ENCODE measurements around the gene LPIN3.

Gene LPIN3

DNA sequence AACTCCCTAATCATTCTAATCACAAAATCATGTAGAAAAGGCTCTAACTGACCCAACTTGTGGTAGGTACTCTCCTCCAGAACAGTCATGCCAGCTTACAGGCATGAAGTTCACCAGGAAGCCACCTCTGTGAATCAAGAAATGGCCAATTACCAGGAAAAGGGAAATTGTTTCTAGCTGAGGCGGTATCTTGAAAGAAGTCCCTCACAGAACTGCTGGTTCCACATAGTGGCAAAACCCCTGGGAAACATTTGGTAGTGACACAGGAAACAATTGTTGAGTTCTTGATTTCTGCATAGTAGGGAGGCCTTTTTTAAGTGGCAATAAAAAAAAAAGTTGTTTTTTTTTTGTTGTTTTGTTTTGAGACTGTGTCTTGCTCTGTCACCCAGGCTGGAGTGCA is 19.6 kb upstream of the LPIN3 start:
- DNase-seq, result no peak

DNA sequence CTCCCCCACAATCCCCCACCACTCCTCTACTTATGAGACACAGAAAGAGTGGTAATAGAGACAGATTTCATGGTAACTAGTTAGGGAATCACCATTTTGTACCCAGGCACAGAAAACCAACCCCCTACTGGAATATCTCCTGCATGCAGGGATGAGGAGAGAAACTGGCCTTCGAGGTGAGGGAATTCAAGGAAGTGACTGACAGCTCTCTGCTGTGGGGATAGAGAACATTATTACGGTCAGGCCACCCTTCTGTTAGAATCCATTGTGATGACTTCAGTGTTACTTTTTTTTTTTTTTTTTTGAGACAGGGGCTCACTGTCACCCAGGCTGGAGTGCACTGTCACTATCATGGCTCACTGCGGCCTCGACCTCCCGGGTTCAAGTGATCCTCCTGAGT is 13.4 kb upstream of the LPIN3 start:
- DNase-seq, result no peak

DNA sequence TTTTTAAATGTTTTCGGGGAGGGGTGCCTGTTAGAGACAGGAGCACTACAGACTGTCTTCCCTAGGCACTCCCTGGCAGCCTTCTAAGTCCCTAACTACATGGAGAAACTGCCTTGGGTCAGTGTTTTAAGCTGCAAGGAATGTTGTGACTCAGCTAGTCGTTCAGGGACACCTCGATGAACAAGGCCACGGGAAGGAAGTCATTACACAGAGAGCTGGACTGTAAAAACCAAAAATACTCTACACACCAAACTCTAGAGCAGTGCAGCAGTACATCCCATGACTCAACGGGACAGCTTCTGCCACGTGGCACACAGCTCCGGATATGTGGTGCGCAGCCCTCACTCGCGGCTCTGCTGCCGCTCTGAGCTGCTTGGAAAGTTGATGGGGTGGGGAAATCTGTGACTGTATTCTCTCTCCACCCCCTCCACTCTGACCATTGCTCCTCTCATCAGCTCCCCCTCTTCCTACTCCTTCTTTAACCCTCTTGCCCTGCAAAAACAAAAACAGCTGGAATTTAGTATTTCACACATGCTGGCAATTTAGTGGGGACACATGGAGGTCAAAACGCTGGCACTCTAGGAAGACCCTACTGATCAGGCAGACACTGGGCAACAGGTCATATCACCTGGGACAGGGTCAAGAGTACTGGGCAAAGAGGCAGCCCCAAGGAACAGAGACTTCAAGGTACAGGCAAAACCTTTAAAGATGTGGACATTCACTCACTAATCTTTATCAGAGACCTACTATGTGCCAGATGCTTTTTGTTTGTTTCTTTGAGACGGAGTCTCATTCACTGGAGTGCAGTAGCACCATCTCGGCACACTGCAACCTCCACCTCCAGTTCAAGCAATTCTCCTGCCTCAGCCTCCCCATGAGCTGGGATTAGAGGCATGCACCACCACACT is 10.9 kb upstream of the LPIN3 start:
- DNase-seq, result peak; percentile 45

DNA sequence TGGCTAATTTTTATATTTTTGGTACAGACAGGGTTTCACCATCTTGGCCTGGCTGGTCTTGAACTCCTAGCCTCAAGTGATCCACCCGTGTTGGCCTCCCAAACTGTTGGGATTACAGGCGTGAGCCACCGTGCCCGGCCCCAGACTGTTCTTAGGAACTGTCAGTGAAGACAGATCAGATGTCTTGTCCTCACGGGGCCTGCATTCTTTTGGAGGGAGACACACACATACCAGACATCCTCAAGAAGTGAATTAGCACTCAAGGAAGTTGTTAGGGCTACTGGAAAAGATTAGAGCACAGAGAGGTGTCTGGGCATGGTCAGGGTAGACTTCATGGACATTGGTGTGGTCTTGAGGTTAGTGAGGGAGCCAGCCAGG is 10.3 kb upstream of the LPIN3 start:
- DNase-seq, result no peak

DNA sequence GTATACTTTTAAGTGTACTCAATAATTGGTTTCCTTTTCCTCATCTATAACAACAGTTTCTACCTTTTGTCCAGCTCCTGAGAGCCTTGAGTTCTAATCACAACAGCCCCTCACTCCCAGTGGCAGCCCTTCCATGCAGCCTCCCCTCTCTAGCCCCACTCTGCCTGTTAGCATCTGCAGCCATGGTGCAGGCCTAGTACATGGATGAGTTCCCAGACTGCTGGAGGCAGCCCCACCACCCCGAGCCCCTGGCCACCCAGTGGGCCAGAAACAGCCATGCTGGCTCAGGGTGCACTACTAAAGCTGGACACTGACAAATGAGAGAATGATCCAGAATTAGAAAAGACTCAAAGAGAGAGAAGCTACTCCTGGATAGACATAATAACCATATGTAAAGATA is 9.7 kb upstream of the LPIN3 start:
- DNase-seq, result no peak

DNA sequence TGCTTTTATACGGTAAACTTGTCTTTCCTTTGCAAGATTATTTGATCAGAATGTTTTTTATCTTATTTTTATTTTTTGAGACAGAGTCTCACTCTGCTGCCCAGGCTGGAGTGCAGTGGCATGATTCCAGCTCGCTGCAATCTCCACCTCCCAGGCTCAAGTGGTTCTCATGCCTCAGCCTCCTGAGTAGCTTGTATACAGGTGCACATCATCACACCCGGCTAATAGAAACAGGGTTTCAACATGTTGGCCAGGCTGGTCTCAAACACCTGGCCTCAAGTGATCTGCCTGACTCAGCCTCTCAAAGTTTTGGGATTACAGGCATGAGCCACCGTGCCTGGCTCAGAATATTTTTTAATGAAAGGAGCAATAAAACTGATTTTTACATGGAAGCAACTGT is 8.9 kb upstream of the LPIN3 start:
- no peak for DNase-seq

DNA sequence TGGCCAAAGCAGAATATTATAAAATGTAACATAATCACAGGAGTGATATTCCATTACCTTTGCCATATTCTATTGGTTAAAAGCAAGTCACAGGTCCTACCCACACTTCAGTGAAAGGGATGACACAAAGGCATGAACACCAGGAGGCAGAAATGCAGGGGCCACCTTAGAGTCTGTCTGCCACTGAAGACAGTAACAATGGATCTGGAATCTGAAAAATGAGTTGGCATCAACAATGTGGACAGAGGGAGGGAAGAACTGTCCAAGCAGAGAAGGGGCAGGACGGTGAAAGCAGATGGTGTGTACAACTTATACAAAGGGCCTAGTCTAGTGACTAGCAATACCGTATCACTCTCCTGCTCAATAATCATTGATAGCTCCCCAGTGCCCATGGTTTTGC is 6.6 kb upstream of the LPIN3 start:
- DNase-seq, result no peak

DNA sequence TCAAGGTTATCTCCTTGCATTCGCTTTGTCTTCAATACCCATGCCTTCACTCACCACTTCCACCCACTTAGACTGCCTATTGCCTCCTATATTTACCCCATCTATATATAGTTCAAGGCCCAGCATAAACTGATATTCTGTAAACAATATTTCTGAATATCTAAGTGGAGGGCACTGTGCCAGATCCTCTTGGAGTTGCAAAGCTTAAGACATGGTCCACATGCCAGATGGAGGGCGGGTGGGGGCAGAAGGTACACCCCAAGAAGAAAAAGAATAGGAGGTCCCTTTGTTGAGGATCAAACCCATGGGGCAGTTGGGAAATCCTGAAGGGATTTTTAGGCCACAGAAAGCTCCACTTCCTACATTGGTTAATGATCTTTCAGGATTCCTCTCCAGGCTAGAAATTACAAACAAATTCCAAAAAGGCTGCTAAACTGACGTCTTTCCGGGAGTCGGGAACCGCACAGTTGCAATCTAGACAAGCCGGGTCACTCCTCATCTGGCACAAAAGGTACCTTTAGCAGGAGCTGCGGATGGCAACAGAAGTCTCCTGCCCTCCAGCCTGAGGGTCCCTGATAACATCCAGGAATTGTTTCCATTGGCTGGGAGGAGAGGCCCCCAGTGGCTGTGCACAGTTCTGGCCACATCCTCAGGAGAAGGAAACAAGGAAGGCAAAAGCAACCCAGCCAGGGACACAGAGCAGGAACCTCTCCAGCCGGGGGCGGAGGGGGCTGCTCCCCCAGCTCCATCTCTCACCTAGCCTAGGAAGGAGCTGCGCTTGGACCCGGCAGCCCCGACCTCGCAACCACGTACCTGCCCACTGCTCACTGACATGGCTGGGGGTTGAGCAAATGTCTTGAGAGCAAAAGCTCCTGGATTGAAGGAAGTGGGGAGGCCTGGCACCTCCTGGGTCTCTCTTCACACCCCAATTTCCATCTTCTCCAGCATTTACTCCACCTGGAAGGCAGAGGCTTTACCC is 5.9 kb upstream of the LPIN3 start:
- no peak for DNase-seq

DNA sequence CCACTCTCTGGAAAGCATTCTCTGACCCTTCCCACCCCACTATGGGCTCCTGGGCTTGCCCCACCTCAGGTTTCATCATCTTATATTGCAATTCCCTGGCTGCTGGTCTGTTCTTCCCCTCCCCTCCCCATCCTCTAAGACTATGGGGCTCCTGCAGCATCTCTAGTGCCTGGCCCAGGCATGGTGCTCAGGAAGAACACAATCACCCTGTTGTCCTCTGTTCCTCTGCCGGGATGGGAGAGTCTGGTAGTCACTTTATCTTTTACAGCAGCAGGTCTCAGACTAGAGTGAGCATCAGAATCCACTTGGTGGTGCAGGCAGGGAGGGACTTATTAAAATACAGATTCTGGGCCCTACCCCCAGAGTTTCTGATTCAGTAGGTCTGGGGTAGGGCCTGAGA is 5.0 kb upstream of the LPIN3 start:
- no peak for DNase-seq

DNA sequence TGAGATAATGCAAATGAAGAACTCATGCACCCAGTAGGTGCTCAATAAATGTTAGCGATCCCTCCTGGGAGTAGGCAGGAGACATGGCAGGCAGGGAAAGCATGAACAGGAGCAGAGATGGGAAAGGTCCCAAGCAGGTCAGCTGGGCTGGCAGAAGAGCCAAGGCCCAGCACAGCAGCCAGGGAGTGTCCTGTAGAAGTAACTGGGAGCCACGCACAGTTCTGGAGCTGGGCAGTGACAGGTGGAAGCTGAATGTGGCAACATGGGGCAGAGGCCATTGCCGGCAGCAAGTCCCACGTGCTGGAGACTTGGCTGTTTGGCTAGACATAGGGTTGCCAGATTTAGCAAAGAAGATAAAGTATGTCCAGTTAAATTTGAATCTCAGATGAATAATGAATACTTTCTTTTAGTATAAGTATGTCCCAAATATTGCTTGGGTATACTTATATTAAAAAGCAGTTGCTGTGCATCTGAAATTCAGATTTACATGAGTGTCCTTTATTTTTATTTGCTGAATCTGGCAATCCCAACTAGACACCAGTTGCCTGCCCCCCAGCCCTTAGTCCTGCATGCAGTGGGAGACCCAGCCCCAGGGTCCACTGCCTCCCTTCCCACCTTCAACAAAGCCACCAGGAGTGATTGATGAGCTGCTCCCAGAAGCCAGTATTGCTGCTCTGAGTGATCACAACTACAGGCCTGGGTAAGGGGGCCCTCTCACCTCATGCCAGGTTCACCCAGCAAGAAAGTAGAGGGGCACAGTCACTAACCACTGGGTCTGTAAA is 3.7 kb upstream of the LPIN3 start:
- no peak for DNase-seq

DNA sequence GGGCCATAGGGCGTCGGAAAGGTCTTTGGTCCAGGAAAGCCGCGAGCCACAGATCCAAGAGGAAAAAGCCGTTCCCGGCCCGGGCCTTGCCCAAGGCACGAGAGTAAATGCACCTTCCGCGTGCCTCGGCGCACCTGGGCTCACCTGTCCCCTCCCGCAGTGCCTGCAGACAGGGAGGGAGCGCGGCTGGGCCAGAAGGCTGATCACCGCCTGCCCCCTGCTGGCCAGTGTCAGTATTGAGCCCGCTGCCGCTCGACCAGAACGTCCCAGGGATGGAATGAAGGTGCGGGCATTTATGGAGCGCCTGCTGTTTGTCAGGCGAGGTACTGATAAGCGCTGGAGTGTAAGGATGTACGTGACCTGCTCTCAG is 679 bp upstream of the LPIN3 start:
- peak; percentile 85 for DNase-seq

DNA sequence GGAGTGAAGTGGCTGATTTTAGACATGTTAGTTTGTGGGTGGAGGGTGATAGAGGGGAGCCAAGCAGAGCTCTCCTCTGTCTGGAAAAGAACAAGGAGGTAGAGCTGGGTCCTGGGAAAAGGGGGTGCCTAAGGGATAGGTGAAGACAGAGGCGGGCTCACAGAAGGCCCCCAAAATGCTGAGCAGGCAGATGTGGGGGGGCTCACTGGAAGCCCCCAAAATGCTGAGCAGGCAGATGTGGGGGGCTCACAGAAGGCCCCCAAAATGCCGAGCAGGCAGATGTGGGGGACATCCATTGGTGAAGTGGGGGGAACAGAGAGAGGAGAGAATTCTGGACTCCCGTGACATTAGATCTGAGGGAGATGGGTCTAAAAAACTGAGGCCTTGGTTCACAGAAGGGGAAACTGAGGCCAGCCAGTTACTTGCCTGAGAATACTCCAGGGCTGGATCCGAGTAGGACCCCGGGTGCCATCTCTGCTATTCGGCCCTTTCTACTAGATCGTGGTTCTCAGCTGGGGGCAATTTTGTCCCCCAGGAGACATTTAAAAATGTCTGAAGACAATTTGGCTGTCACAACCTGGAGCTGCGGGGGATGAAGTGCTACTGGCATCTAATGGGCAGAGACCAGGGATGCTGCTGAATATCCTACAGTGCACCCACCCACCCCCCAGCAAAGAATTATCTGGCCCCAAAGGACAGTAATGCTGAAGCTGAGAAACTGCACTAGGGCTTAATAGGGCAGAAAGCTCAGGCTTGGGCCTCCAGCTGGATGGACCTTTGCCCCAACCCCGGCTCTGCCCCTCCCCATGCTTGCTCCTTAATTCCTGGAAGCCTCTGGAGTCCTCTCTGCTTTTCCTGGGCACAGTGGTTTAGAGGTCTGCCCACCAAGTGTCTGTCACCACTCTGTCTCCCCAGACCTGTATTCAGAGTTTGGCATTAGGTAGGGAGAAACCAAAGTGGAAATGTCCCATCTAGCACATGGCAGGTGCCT is 2.1 kb downstream of the LPIN3 start:
- no peak for DNase-seq

DNA sequence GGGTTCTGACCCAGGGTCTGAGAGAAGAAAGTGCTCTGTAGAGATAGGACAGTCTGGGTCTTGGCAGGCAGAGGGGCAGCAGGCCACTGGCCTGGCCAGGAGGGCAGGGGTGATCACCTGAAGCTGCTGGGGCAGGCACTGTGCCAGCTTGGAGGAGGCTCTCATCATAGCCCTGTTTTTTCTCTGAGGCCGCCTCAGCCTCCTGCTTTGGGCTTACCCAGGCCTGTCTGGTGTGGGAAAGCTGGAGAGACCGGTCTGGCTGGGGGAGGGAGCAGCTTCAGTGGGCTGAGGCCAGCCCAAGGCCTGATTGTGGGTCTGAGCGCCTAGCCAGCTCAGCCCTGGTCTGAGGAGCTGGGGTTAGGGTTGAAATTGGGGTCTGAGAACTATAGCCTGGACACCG is 3.9 kb downstream of the LPIN3 start:
- DNase-seq, result no peak

DNA sequence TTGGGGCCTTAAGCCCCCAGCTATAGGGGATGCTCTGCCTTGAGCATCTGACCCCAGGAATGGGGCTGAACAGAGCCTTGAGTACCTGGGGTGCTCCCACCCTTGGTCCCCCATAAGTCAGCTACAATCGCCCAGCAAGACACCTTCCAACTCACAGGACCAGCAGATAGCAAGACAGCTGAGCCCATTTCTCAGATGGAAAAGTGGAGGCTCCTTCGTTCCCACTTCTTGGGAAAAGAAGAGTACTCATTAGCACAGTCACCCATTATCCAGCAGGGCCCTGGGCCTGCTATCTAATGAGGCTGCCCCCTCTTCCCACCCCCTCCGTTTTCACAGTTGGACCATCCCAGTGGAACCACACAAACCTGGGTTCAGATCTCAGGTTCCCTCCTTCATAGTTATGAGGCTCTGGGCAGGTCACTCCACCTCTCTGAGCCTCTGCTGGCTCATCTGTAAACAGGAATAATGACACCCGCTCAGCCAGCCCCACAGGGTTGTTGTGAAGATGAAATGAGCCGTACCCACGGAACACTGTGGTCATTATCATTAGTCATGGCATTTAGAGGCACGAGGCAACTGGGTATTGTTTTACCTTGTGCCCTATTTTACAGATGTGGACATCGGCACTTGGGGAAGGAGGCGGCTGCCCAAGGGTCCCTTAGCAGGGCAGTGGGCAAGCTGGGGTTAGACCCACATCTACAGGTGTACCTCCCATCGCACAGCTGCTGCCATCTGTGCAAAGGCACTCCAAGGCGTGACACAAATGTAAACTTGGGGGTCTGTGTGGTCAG is 4.5 kb downstream of the LPIN3 start:
- DNase-seq, result no peak

DNA sequence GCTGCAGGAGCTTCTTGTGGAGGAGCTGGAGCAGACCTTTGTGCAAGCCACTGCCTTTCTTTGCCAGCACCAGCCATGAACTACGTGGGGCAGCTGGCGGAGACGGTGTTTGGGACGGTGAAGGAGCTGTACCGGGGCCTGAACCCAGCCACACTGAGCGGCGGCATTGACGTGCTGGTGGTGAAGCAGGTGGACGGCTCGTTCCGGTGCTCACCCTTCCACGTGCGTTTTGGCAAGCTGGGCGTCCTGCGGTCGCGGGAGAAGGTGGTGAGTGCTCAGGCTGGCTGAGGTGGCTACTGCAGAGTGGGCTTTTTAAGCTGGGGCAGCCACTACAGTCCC is 5.1 kb downstream of the LPIN3 start:
- no peak for DNase-seq

DNA sequence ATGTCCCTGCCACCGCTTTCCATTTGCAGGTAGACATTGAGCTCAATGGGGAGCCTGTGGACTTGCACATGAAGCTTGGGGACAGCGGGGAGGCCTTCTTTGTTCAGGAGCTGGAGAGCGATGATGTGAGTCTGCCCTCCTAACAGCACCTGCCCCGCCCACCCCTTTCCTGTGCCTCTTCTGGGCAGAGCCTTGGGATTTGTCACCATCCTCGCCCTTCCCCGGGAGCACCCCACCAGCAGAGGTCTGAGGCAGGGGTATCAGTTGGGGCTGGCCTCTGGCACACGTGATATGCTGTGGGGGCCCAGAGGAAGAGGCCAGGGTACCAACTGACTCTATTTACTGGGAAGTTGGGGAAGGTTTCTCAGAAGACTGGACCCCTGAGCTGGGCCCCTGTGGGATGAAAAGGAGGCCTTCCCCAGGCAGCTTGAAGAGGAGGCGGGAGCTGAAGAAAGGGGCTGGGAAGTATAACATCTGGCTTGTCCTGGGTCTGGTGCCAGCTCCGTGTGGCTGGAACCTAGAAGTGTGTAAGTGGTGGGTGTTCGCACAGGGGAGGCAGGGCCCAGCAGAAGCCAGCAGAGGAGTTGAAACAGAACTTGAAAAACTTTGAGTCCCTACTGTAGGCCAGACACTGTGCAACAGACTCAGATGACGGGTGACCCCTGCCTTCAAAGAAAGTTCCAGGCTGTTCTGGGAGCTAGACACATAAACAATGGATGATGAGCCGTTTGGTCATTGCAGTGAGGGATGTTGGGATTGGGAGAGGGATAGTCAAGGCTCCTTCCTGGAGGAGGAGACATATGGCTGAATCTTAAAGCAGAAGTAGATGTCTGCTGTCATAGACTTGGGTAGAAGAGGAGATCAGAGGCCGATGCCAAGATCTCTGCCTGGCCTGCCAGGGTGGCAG is 7.2 kb downstream of the LPIN3 start:
- no peak for DNase-seq

DNA sequence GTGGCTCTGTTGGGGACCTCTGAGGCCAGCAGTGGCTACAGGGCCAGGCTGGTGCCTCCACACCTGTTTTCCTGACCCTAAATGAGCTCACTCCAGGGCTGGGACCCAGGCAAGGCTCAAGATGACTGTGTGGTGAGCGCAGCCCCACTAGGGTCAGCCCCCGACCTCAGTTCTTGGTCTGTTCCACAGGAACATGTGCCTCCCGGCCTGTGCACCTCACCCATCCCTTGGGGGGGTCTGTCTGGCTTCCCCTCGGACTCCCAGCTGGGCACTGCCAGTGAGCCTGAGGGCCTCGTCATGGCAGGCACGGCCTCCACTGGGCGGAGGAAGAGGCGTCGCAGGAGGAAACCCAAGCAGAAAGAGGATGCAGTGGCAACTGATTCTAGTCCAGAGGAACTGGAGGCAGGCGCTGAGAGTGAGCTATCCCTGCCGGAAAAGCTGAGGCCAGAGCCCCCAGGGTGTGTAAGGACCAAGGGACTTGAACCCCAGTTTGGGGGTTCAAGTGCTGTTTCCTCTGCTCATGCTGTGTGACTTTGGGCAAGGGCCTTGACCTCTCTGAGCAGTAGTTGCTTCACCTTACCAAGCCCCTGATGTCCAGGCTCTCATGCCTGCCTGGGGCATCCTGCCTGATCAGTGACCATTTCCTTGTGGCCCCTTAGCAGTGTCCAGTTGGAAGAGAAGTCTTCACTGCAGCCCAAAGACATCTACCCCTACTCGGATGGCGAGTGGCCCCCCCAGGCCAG is 8.0 kb downstream of the LPIN3 start:
- no peak for DNase-seq

DNA sequence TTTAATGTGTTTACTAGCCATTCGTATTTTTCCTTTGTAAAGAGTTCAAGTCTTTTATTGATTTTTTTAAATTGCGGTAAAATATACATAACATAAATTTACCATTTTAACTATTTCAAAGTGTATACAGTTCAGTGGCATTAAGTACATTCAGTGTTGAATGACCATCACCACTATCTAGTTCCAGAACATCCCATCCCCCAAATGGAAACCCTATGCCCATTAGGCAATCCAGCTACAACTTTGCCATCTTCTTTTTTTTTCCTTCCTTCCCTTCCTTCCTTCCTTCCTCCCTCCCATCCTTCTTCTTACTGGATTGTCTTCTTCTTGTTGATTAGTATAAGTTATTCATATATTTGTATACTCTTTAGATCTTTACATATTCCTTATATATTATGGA is 8.6 kb downstream of the LPIN3 start:
- no peak for DNase-seq

DNA sequence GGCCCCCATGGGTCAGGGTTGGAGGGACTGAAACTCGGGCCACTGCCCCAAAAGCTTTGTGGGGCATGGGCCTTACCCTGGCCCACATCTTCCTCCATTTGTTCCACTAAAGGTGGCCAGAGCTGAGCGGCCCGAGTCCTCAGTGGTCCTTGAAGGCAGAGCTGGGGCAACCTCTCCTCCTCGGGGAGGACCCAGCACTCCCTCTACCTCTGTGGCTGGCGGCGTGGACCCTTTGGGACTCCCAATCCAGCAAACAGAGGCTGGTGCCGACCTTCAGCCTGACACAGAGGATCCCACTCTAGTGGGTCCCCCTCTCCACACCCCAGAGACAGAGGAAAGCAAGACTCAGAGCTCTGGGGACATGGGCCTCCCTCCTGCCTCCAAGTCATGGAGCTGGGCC is 9.3 kb downstream of the LPIN3 start:
- no peak for DNase-seq
